ENCODE measurements around the gene PTPRR.

GRCh38 chr12:70709022-70709421 is 211.5 kb downstream of the PTPRR start:
- no peak for TF ChIP-seq CTCF (IDR thresholded peaks at IDR 0.05)
- no peak for TF ChIP-seq EZH2 (IDR thresholded peaks at IDR 0.05; ENCODE audit: borderline replicate concordance, insufficient read depth, low read depth, low read length, poor library complexity, severe bottlenecking)

All from B cell (primary cell).